H9 (cell line): ENCODE results near the gene LNX2. TPM values are rescaled to one million over a fixed set of nuclear protein-coding genes. Genes with fewer than 3 reads are reported as not detected.

ENCODE experiments used
- DNase-seq: peaks from one replicate; pipeline ENCODE4 v3.0.0-alpha.2; 2017
- H2AFZ ChIP-seq: one replicate; pipeline ENCODE4 v1.6.1; 2013; ENCODE audit warnings: mild to moderate bottlenecking, low read length, control low read depth, moderate library complexity
- H2AK5ac ChIP-seq: 2 replicates; pipeline ENCODE4 v1.6.1; 2013; ENCODE audit warnings: low read length, control low read depth, mixed read lengths; ENCODE audit not compliant: insufficient read length
- H2BK120ac ChIP-seq: one replicate; pipeline ENCODE4 v1.6.1; 2013; ENCODE audit warnings: low read depth, mild to moderate bottlenecking, low read length, control low read depth, inconsistent platforms; ENCODE audit not compliant: poor library complexity, severe bottlenecking
- H2BK12ac ChIP-seq: 2 replicates; pipeline ENCODE4 v1.6.1; 2013; ENCODE audit warnings: low read length, control low read depth, mixed read lengths, low read depth; ENCODE audit not compliant: insufficient read length
- H2BK15ac ChIP-seq: 2 replicates; pipeline ENCODE4 v1.6.1; 2013; ENCODE audit warnings: low read depth, low read length, control low read depth
- H2BK20ac ChIP-seq: one replicate; pipeline ENCODE4 v1.6.1; 2013; ENCODE audit warnings: low read depth, mild to moderate bottlenecking, low read length, control low read depth, inconsistent platforms; ENCODE audit not compliant: poor library complexity, severe bottlenecking
- H2BK5ac ChIP-seq: 2 replicates; pipeline ENCODE4 v1.6.1; 2013; ENCODE audit warnings: low read length, control low read depth, mixed read lengths; ENCODE audit not compliant: insufficient read length
- H3K14ac ChIP-seq: 2 replicates; pipeline ENCODE4 v1.6.1; 2013; ENCODE audit warnings: low read length, control low read depth; ENCODE audit not compliant: insufficient read depth
- H3K18ac ChIP-seq: 2 replicates; pipeline ENCODE4 v1.6.1; 2013; ENCODE audit warnings: low read depth, mild to moderate bottlenecking, mixed read lengths, low read length, control low read depth; ENCODE audit not compliant: insufficient read length
- H3K23ac ChIP-seq: 2 replicates; pipeline ENCODE4 v1.6.1; 2013; ENCODE audit warnings: low read length, control low read depth, mixed read lengths, low read depth; ENCODE audit not compliant: insufficient read length
- H3K23me2 ChIP-seq: 2 replicates; pipeline ENCODE4 v1.6.1; 2013; ENCODE audit warnings: low read depth, mild to moderate bottlenecking, mixed read lengths, low read length, control low read depth; ENCODE audit not compliant: insufficient read length, poor library complexity, severe bottlenecking
- H3K27ac ChIP-seq: 2 replicates; pipeline ENCODE4 v1.5.1; 2013; ENCODE audit warnings: low read length, control low read depth, mixed read lengths, low read depth; ENCODE audit not compliant: insufficient read length
- H3K27me3 ChIP-seq: 2 replicates; pipeline ENCODE4 v1.6.1; 2013; ENCODE audit warnings: low read length, control low read depth, inconsistent platforms; ENCODE audit not compliant: insufficient read depth
- H3K4ac ChIP-seq: 2 replicates; pipeline ENCODE4 v1.6.1; 2013; ENCODE audit warnings: low read depth, mild to moderate bottlenecking, control low read depth, inconsistent platforms, low read length, moderate library complexity
- H3K4me1 ChIP-seq: 2 replicates; pipeline ENCODE4 v1.6.1; 2013; ENCODE audit warnings: low read length, control low read depth, inconsistent platforms; ENCODE audit not compliant: insufficient read depth
- H3K4me2 ChIP-seq: 2 replicates; pipeline ENCODE4 v1.6.1; 2013; ENCODE audit warnings: low read length, control low read depth, mixed read lengths; ENCODE audit not compliant: insufficient read length, insufficient read depth
- H3K56ac ChIP-seq: 2 replicates; pipeline ENCODE4 v1.6.1; 2013; ENCODE audit warnings: low read depth, mild to moderate bottlenecking, mixed read lengths, low read length, control low read depth; ENCODE audit not compliant: insufficient read length
- H3K79me1 ChIP-seq: 2 replicates; pipeline ENCODE4 v1.6.1; 2013; ENCODE audit warnings: low read depth, mild to moderate bottlenecking, moderate library complexity, low read length, control low read depth, inconsistent platforms; ENCODE audit not compliant: insufficient read depth, poor library complexity, severe bottlenecking
- H3K79me2 ChIP-seq: 2 replicates; pipeline ENCODE4 v1.6.1; 2013; ENCODE audit warnings: low read length, control low read depth, inconsistent platforms; ENCODE audit not compliant: insufficient read depth
- H3K9ac ChIP-seq: 2 replicates; pipeline ENCODE4 v1.6.1; 2013; ENCODE audit warnings: low read length, control low read depth, mixed read lengths; ENCODE audit not compliant: insufficient read length; ENCODE audit errors: extremely low read depth
- H3K9me3 ChIP-seq: one replicate; pipeline ENCODE4 v1.6.1; 2013; ENCODE audit warnings: low read depth, low read length, inconsistent platforms; ENCODE audit not compliant: control insufficient read depth
- H3T11ph ChIP-seq: one replicate; pipeline ENCODE4 v1.6.1; 2013; ENCODE audit warnings: mild to moderate bottlenecking, low read length, control low read depth, inconsistent platforms
- H4K20me1 ChIP-seq: one replicate; pipeline ENCODE4 v1.6.1; 2013; ENCODE audit not compliant: control insufficient read depth, insufficient read length, insufficient read depth
- H4K5ac ChIP-seq: 2 replicates; pipeline ENCODE4 v1.6.1; 2013; ENCODE audit warnings: low read depth, mild to moderate bottlenecking, mixed read lengths, low read length, control low read depth; ENCODE audit not compliant: insufficient read length
- H4K8ac ChIP-seq: replicated peaks from 2 replicates; pipeline ENCODE4 v1.6.1; 2013; ENCODE audit warnings: low read length, control low read depth, mixed read lengths, low read depth; ENCODE audit not compliant: insufficient read length
- H4K91ac ChIP-seq: 2 replicates; pipeline ENCODE4 v1.6.1; 2013; ENCODE audit warnings: low read depth, mild to moderate bottlenecking, moderate library complexity, mixed read lengths, low read length, control low read depth; ENCODE audit not compliant: insufficient read length
- H3K27ac Mint-ChIP-seq, 3 experiments: 2 replicates in 2 of 3; 3 replicates in 1 of 3; pipeline ENCODE4 v1.8.0; 2020 to 2021; ENCODE audit warnings: mixed read lengths in 3 of 3, mild to moderate bottlenecking in 1 of 3, moderate library complexity in 1 of 3
- H3K27me3 Mint-ChIP-seq: 2 replicates; pipeline ENCODE4 v1.8.0; 2021; ENCODE audit warnings: low read depth, mild to moderate bottlenecking, moderate library complexity, mixed read lengths
- H3K36me3 Mint-ChIP-seq, 3 experiments: 2 replicates in 2 of 3; 3 replicates in 1 of 3; pipeline ENCODE4 v1.8.0; 2020 to 2021; ENCODE audit warnings: low read depth in 3 of 3, mixed read lengths in 3 of 3; ENCODE audit not compliant: insufficient read depth in 1 of 3
- H3K4me1 Mint-ChIP-seq, 2 experiments: 2 replicates each; pipeline ENCODE4 v1.8.0; 2020; ENCODE audit warnings: mixed read lengths in 2 of 2
- H3K4me3 Mint-ChIP-seq, 2 experiments: 2 replicates in 1 of 2; 3 replicates in 1 of 2; pipeline ENCODE4 v1.8.0; 2020 to 2021; ENCODE audit warnings: mild to moderate bottlenecking in 2 of 2, mixed read lengths in 2 of 2, moderate library complexity in 1 of 2
- H3K9me3 Mint-ChIP-seq, 2 experiments: 2 replicates in 1 of 2; 3 replicates in 1 of 2; pipeline ENCODE4 v1.8.0; 2020; ENCODE audit warnings: mild to moderate bottlenecking in 2 of 2, mixed read lengths in 2 of 2, moderate library complexity in 1 of 2
- CTCF ChIP-seq: fragments of 200-600 bp; sonication (generic); conservative IDR thresholded peaks from 3 replicates; pipeline ENCODE4 v1.8.0; 2021; ENCODE audit warnings: antibody characterized with exemption, mild to moderate bottlenecking
- WGBS: extraction: QIAGEN DNeasy Blood & Tissue Kit; methylation state at CpG from one replicate; pipeline ENCODE4 v1.1.7; 2013; ENCODE audit warnings: missing lambda C conversion rate, low lambda C conversion rate, mixed read lengths; ENCODE audit not compliant: insufficient read length; ENCODE audit errors: extremely low coverage; 5-methylcytosine and 5-hydroxymethylcytosine counted together
- total RNA-seq: library from RNA; stranded (reverse); gene quantifications from 2 replicates; pipeline ENCODE4 v1.2.1, GENCODE V29; 2021

Gene LNX2
- total RNA-seq, 1 experiment from 2014 or later: 12.4 TPM

- Histone ChIP-seq H2BK20ac (no peak overlapping the region), H2BK5ac (no peak overlapping the region), H3K9me3 (no peaks in the 10 kb centered on the region), H3K79me1 (peaks cover 23% of the 10 kb centered on the region), H2BK12ac (no peak overlapping the region), H4K20me1 (no peaks in the 10 kb centered on the region), H3K27ac (no peak overlapping the region), H3K27me3 (no peaks in the 10 kb centered on the region), H2AFZ (no peak overlapping the region), H4K8ac (no peak overlapping the region), H2AK5ac (no peak overlapping the region), H2BK15ac (no peak overlapping the region), H3K23me2 (no peaks in the 10 kb centered on the region), H4K5ac (no peak overlapping the region), H2BK120ac (no peak overlapping the region), H3K79me2 (peaks cover 26% of the 10 kb centered on the region; the same call in 1 of the 2 replicates), H4K91ac (no peak overlapping the region), H3K4ac (no peak overlapping the region), H3T11ph (no peak overlapping the region), H3K18ac (no peak overlapping the region), H3K14ac (no peak overlapping the region), H3K4me1 (peaks cover 6% of the 10 kb centered on the region; the same call in 1 of the 2 replicates), H3K9ac (no peak overlapping the region), H3K56ac (no peak overlapping the region), H3K23ac (no peak overlapping the region), H3K4me2 (no peak overlapping the region)
- Mint-ChIP-seq H3K9me3 (peaks cover 0 to 7% of the 10 kb centered on the region in 2 experiments; a peak in 3 of 5 replicates), H3K27me3 (no peaks in the 10 kb centered on the region), H3K4me1 (peaks cover 32 to 35% of the 10 kb centered on the region in 2 experiments), H3K4me3 (no peak overlapping the region), H3K36me3 (peaks cover 3 to 10% (median 10%) of the 10 kb centered on the region in 3 experiments; a peak in 5 of 7 replicates), H3K27ac (no peak overlapping the region; a peak in 1 of 7 replicates)
- DNase-seq: no peak
- TF ChIP-seq CTCF: no peak
- WGBS: no CpG with 5 or more reads among the region's 7 CpGs
Observed at GRCh38 chr13:27613628-27614027, 6.7 kb downstream of the LNX2 start.
